H9 (cell line): Measurements from ENCODE around the gene IMMP2L. TPM values are rescaled to one million over a fixed set of nuclear protein-coding genes. Genes with fewer than 3 reads are reported as not detected.

ENCODE experiments used
- DNase-seq: peaks from one replicate; pipeline ENCODE4 v3.0.0-alpha.2; 2017
- H2AFZ ChIP-seq: one replicate; pipeline ENCODE4 v1.6.1; 2013; ENCODE audit warnings: mild to moderate bottlenecking, low read length, control low read depth, moderate library complexity
- H2AK5ac ChIP-seq: 2 replicates; pipeline ENCODE4 v1.6.1; 2013; ENCODE audit warnings: low read length, control low read depth, mixed read lengths; ENCODE audit not compliant: insufficient read length
- H2BK120ac ChIP-seq: one replicate; pipeline ENCODE4 v1.6.1; 2013; ENCODE audit warnings: low read depth, mild to moderate bottlenecking, low read length, control low read depth, inconsistent platforms; ENCODE audit not compliant: poor library complexity, severe bottlenecking
- H2BK12ac ChIP-seq: 2 replicates; pipeline ENCODE4 v1.6.1; 2013; ENCODE audit warnings: low read length, control low read depth, mixed read lengths, low read depth; ENCODE audit not compliant: insufficient read length
- H2BK15ac ChIP-seq: 2 replicates; pipeline ENCODE4 v1.6.1; 2013; ENCODE audit warnings: low read depth, low read length, control low read depth
- H2BK20ac ChIP-seq: one replicate; pipeline ENCODE4 v1.6.1; 2013; ENCODE audit warnings: low read depth, mild to moderate bottlenecking, low read length, control low read depth, inconsistent platforms; ENCODE audit not compliant: poor library complexity, severe bottlenecking
- H2BK5ac ChIP-seq: 2 replicates; pipeline ENCODE4 v1.6.1; 2013; ENCODE audit warnings: low read length, control low read depth, mixed read lengths; ENCODE audit not compliant: insufficient read length
- H3K14ac ChIP-seq: 2 replicates; pipeline ENCODE4 v1.6.1; 2013; ENCODE audit warnings: low read length, control low read depth; ENCODE audit not compliant: insufficient read depth
- H3K18ac ChIP-seq: 2 replicates; pipeline ENCODE4 v1.6.1; 2013; ENCODE audit warnings: low read depth, mild to moderate bottlenecking, mixed read lengths, low read length, control low read depth; ENCODE audit not compliant: insufficient read length
- H3K23ac ChIP-seq: 2 replicates; pipeline ENCODE4 v1.6.1; 2013; ENCODE audit warnings: low read length, control low read depth, mixed read lengths, low read depth; ENCODE audit not compliant: insufficient read length
- H3K23me2 ChIP-seq: 2 replicates; pipeline ENCODE4 v1.6.1; 2013; ENCODE audit warnings: low read depth, mild to moderate bottlenecking, mixed read lengths, low read length, control low read depth; ENCODE audit not compliant: insufficient read length, poor library complexity, severe bottlenecking
- H3K27ac ChIP-seq: 2 replicates; pipeline ENCODE4 v1.5.1; 2013; ENCODE audit warnings: low read length, control low read depth, mixed read lengths, low read depth; ENCODE audit not compliant: insufficient read length
- H3K27me3 ChIP-seq: 2 replicates; pipeline ENCODE4 v1.6.1; 2013; ENCODE audit warnings: low read length, control low read depth, inconsistent platforms; ENCODE audit not compliant: insufficient read depth
- H3K4ac ChIP-seq: 2 replicates; pipeline ENCODE4 v1.6.1; 2013; ENCODE audit warnings: low read depth, mild to moderate bottlenecking, control low read depth, inconsistent platforms, low read length, moderate library complexity
- H3K4me1 ChIP-seq: 2 replicates; pipeline ENCODE4 v1.6.1; 2013; ENCODE audit warnings: low read length, control low read depth, inconsistent platforms; ENCODE audit not compliant: insufficient read depth
- H3K4me2 ChIP-seq: 2 replicates; pipeline ENCODE4 v1.6.1; 2013; ENCODE audit warnings: low read length, control low read depth, mixed read lengths; ENCODE audit not compliant: insufficient read length, insufficient read depth
- H3K56ac ChIP-seq: 2 replicates; pipeline ENCODE4 v1.6.1; 2013; ENCODE audit warnings: low read depth, mild to moderate bottlenecking, mixed read lengths, low read length, control low read depth; ENCODE audit not compliant: insufficient read length
- H3K79me1 ChIP-seq: 2 replicates; pipeline ENCODE4 v1.6.1; 2013; ENCODE audit warnings: low read depth, mild to moderate bottlenecking, moderate library complexity, low read length, control low read depth, inconsistent platforms; ENCODE audit not compliant: insufficient read depth, poor library complexity, severe bottlenecking
- H3K79me2 ChIP-seq: 2 replicates; pipeline ENCODE4 v1.6.1; 2013; ENCODE audit warnings: low read length, control low read depth, inconsistent platforms; ENCODE audit not compliant: insufficient read depth
- H3K9ac ChIP-seq: 2 replicates; pipeline ENCODE4 v1.6.1; 2013; ENCODE audit warnings: low read length, control low read depth, mixed read lengths; ENCODE audit not compliant: insufficient read length; ENCODE audit errors: extremely low read depth
- H3K9me3 ChIP-seq: one replicate; pipeline ENCODE4 v1.6.1; 2013; ENCODE audit warnings: low read depth, low read length, inconsistent platforms; ENCODE audit not compliant: control insufficient read depth
- H3T11ph ChIP-seq: one replicate; pipeline ENCODE4 v1.6.1; 2013; ENCODE audit warnings: mild to moderate bottlenecking, low read length, control low read depth, inconsistent platforms
- H4K20me1 ChIP-seq: one replicate; pipeline ENCODE4 v1.6.1; 2013; ENCODE audit not compliant: control insufficient read depth, insufficient read length, insufficient read depth
- H4K5ac ChIP-seq: 2 replicates; pipeline ENCODE4 v1.6.1; 2013; ENCODE audit warnings: low read depth, mild to moderate bottlenecking, mixed read lengths, low read length, control low read depth; ENCODE audit not compliant: insufficient read length
- H4K8ac ChIP-seq: replicated peaks from 2 replicates; pipeline ENCODE4 v1.6.1; 2013; ENCODE audit warnings: low read length, control low read depth, mixed read lengths, low read depth; ENCODE audit not compliant: insufficient read length
- H4K91ac ChIP-seq: 2 replicates; pipeline ENCODE4 v1.6.1; 2013; ENCODE audit warnings: low read depth, mild to moderate bottlenecking, moderate library complexity, mixed read lengths, low read length, control low read depth; ENCODE audit not compliant: insufficient read length
- H3K27ac Mint-ChIP-seq, 3 experiments: 2 replicates in 2 of 3; 3 replicates in 1 of 3; pipeline ENCODE4 v1.8.0; 2020 to 2021; ENCODE audit warnings: mixed read lengths in 3 of 3, mild to moderate bottlenecking in 1 of 3, moderate library complexity in 1 of 3
- H3K27me3 Mint-ChIP-seq: 2 replicates; pipeline ENCODE4 v1.8.0; 2021; ENCODE audit warnings: low read depth, mild to moderate bottlenecking, moderate library complexity, mixed read lengths
- H3K36me3 Mint-ChIP-seq, 3 experiments: 2 replicates in 2 of 3; 3 replicates in 1 of 3; pipeline ENCODE4 v1.8.0; 2020 to 2021; ENCODE audit warnings: low read depth in 3 of 3, mixed read lengths in 3 of 3; ENCODE audit not compliant: insufficient read depth in 1 of 3
- H3K4me1 Mint-ChIP-seq, 2 experiments: 2 replicates each; pipeline ENCODE4 v1.8.0; 2020; ENCODE audit warnings: mixed read lengths in 2 of 2
- H3K4me3 Mint-ChIP-seq, 2 experiments: 2 replicates in 1 of 2; 3 replicates in 1 of 2; pipeline ENCODE4 v1.8.0; 2020 to 2021; ENCODE audit warnings: mild to moderate bottlenecking in 2 of 2, mixed read lengths in 2 of 2, moderate library complexity in 1 of 2
- H3K9me3 Mint-ChIP-seq, 2 experiments: 2 replicates in 1 of 2; 3 replicates in 1 of 2; pipeline ENCODE4 v1.8.0; 2020; ENCODE audit warnings: mild to moderate bottlenecking in 2 of 2, mixed read lengths in 2 of 2, moderate library complexity in 1 of 2
- WGBS: extraction: QIAGEN DNeasy Blood & Tissue Kit; methylation state at CpG from one replicate; pipeline ENCODE4 v1.1.7; 2013; ENCODE audit warnings: missing lambda C conversion rate, low lambda C conversion rate, mixed read lengths; ENCODE audit not compliant: insufficient read length; ENCODE audit errors: extremely low coverage; 5-methylcytosine and 5-hydroxymethylcytosine counted together
- total RNA-seq: library from RNA; stranded (reverse); gene quantifications from 2 replicates; pipeline ENCODE4 v1.2.1, GENCODE V29; 2021
- TF ChIP-seq, protein P1 (sequence below): fragments of 200-600 bp; sonication (generic); conservative IDR thresholded peaks from 3 replicates; pipeline ENCODE4 v1.8.0; 2021; ENCODE audit warnings: antibody characterized with exemption, mild to moderate bottlenecking

IMMP2L gene
- total RNA-seq, 1 experiment from 2014 or later = 14.7 TPM

DNA sequence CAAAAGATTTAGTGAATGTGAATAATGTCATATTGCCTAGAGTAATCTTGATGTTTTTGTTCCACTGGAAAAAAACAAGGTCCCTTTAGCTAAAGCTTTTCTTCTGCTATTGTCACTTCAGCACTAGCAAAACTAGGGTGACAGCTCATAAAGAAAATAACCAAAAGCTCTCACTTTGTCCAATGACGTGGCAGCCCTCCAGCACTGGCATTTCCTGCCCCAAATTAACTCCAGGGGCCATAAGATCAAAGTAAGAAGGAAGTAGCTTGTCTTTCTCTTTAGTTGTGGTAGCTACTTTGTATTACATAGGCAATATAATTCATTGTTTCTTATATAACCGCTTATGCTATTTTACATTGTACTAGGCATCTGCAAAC is 424.1 kb downstream of the IMMP2L start:
- Histone ChIP-seq H2BK12ac (no peak overlapping the region), H2AK5ac (no peak overlapping the region), H3K14ac (no peak overlapping the region), H3T11ph (no peak overlapping the region), H2BK15ac (no peak overlapping the region), H3K9me3 (no peaks in the 10 kb centered on the region), H3K23ac (no peak overlapping the region), H3K56ac (no peak overlapping the region), H3K79me2 (no peaks in the 10 kb centered on the region), H3K27ac (no peak overlapping the region), H4K91ac (no peak overlapping the region), H3K23me2 (no peaks in the 10 kb centered on the region), H4K8ac (no peak overlapping the region), H3K4me1 (no peaks in the 10 kb centered on the region), H3K9ac (no peak overlapping the region), H2BK20ac (no peak overlapping the region), H4K20me1 (no peaks in the 10 kb centered on the region), H3K4me2 (no peak overlapping the region), H2BK5ac (no peak overlapping the region), H3K18ac (no peak overlapping the region), H3K4ac (no peak overlapping the region), H2AFZ (no peak overlapping the region), H3K27me3 (no peaks in the 10 kb centered on the region), H2BK120ac (no peak overlapping the region), H3K79me1 (no peaks in the 10 kb centered on the region), H4K5ac (no peak overlapping the region)
- no peak for DNase-seq
- no peaks in the 10 kb centered on the region for H3K36me3 Mint-ChIP-seq
- no peaks in the 10 kb centered on the region for H3K27me3 Mint-ChIP-seq
- no peak overlapping the region for H3K27ac Mint-ChIP-seq
- WGBS = no CpG with 5 or more reads among the region's 2 CpGs
- H3K9me3 Mint-ChIP-seq = no peaks in the 10 kb centered on the region
- H3K4me1 Mint-ChIP-seq = peaks cover 3 to 9% of the 10 kb centered on the region in 2 experiments
- TF ChIP-seq, protein P1, sequence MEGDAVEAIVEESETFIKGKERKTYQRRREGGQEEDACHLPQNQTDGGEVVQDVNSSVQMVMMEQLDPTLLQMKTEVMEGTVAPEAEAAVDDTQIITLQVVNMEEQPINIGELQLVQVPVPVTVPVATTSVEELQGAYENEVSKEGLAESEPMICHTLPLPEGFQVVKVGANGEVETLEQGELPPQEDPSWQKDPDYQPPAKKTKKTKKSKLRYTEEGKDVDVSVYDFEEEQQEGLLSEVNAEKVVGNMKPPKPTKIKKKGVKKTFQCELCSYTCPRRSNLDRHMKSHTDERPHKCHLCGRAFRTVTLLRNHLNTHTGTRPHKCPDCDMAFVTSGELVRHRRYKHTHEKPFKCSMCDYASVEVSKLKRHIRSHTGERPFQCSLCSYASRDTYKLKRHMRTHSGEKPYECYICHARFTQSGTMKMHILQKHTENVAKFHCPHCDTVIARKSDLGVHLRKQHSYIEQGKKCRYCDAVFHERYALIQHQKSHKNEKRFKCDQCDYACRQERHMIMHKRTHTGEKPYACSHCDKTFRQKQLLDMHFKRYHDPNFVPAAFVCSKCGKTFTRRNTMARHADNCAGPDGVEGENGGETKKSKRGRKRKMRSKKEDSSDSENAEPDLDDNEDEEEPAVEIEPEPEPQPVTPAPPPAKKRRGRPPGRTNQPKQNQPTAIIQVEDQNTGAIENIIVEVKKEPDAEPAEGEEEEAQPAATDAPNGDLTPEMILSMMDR = no peak
- H3K4me3 Mint-ChIP-seq = no peak overlapping the region
